M059J (cell line): ENCODE results near the gene PRM2. TPM values are rescaled to one million over a fixed set of nuclear protein-coding genes. Genes with fewer than 3 reads are reported as not detected.

ENCODE experiments used
- DNase-seq: peaks from one replicate; pipeline ENCODE4 v3.0.0-alpha.2; 2012; ENCODE audit warnings: low read depth
- total RNA-seq: library from RNA; depleted of rRNA; stranded (reverse); fragments of >200 nt; shearing (Covaris generic); gene quantifications from 2 replicates; pipeline ENCODE4 v1.2.3, GENCODE V29; 2014

PRM2 gene
- total RNA-seq, 1 experiment from 2014 or later: not detected

DNA sequence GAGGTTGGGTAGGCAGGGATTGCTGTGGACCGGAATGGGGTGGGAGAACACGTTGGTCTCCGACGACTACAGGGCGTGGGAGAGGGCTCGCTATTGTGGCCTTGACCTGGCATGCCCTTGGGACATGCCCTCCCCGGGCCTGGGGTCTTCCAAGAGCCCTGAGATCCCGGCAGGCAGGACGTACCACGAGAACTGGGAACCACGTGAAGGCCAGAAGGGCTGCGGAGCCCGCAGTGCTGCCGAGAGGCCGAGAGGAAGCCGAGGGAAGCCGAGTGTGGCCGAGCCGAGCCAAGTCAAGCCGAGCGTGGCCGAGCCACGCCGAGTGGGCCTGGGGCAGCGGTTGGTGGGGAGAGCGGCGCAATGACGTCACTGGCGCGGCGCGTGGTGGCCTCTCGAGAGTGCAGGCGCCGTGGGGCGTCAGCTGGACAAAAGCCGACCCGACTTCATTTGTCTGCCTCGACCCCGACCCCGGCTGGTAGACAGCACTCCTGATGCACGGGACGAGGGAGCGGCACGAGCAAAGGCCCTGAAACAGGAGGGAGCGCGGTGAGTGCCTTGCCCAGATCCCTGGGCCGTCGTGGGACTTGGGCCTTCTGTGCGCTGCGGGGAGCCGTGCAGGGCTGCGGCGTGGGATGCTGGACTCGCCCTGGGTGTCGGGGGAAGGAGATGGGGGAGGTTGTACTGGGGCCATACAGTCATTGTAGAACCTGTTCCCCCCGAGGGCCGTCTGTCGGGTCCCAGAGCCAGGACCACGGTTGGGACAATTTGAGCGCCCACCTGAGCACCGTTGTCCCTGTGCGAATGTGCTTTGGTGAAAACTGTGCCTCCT is 26.8 kb downstream of the PRM2 start:
- no peak for DNase-seq

DNA sequence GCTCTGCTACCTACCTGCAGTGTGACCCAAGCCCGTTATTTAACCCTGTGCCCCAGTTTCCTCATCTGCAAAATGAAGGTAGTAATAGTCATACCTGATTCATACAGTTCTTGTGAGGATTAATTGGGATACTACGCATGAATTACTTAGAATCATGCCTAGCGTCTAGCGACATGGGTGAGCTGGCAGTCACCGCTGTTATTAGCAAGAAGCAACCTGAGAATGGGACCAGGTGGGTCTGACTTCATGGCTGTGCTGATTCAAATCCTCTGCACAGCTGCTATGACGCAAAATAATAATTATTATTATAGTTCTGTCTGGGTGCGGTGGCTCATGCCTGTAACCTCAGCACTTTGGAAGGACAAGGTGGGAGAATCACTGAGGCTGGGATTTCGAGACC is 28.1 kb downstream of the PRM2 start:
- DNase-seq: no peak

DNA sequence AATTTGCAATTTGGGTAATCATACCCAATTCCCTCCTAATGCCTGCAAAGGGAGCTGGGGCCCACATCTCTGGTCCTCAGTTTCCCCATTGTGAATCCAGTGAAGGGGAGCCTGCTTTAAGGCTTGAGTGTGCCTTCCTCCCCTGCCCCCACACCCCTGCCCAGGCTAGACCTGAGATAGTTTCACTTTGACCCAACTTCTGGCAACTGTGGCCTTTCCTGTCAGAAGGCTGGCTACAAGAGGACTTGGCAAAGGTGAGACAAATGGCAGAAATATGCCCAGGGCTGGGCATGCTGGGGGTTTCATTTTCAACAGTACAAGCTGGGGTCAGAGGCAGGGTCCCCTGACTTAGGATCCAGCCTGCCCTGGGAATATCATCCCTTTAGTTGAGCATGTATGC is 30.3 kb downstream of the PRM2 start:
- DNase-seq: no peak

DNA sequence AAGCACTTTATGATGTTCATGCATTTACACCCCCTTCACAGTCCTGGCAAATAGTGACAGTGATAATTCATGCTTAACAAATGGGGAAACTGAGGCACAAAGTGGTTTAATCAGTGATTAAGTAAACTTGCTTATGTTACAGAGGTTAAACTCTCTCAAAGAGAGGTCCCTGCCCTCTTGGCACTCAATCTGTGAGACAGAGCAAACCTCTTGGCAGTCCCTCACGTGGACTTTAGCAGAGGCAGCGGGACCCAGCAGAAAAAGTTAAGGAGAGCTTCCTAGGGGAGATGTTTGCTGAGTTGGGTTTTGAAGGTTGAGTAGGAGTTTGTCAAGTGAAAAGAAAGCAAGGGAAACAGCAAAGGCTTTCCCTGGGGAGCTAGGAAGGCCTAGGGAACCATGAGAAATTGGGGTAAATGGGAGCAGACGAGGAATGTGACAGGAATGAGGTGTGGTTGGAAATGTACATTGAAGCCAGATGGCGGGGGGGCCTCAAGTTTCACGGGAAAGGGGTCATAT is 31.0 kb downstream of the PRM2 start:
- DNase-seq: no peak

DNA sequence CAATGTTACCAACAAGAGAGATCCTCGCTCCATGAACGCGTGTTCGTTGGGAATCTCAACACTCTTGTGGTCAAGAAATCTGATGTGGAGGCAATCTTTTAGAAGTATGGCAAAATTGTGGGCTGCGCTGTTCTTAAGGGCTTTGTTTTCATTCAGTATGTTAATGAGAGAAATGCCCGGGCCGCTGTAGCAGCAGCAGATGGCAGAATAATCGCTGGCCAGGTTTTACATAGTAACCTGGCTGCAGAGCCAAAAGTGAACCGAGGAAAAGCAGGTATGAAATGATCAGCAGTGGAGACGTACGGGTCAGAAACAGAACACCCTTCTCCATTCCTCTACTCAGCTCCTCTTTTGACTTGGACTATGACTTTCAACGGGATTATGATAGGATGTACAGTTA is 33.6 kb downstream of the PRM2 start:
- no peak for DNase-seq

DNA sequence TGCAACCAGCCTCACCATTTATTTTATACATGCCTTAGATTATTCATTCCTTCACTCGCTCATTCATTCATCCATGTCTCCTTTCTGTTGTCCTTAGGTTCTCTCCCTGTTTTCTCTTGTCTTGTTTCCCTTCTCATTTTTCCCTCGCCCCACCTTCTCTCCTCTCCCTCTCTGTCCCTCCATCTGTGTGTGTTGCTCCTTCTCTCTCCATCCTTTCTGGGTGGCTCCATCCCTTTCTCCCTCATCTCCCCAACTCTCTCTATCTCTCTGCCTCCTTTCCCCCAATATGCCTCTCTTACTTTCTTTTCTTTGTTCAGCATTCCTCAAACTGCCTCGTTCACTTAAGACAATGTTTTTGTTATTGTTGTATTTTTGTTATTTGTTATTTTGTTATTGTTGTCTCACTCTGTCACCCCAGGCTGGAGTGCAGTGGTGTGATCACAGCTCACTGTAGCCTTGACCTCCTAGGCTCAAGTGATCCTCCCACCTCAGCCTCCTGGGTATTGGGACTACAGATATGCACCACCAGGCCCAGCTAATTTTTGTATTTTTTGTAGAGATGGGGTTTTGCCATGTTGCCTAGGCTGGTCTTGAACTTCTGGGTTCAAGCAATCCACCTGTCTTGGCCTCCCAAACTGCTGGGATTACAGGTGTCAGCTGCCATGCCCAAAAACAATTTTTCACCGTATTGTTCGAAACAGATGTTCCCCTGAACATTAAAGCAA is 34.6 kb downstream of the PRM2 start:
- no peak for DNase-seq

DNA sequence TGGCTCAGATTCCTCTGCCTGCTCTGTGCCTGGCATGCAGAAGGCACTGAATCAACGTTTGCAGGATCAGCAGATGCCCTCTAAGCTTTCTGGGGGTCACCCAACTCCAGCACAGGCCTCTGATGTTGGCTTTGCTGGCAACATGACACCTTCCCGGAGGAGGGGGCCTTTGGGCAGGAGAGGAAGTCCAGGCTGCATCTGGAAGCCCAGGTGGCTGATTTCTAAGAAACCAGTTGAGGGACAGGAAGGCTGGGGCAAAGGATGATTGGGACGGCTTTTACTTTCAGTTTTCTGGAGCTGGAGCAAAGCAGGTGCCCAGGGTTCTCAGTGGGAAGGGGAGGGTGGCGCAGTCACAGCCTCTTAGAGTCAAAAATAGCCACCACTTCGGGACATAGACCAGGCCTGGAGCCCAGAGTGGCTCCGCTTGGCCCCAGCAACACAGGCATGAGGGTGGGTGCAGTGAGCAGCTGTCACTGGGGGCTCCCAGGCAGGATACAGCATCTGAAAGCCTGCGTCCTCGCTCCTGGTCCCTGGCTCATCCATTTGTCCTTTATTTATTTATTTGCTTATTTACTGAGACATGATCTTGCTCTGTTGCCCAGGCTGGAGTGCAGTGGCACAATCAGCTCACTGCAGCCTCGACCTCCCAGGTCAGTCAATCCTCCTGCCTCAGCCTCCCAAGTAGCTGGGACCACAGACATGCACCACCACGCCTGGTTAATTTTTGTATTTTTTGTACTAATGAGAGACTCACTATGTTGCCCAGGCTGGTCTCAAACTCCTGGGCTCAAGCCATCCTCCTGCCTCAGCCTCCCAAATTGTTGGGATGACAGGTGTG is 35.4 kb downstream of the PRM2 start:
- DNase-seq: no peak

DNA sequence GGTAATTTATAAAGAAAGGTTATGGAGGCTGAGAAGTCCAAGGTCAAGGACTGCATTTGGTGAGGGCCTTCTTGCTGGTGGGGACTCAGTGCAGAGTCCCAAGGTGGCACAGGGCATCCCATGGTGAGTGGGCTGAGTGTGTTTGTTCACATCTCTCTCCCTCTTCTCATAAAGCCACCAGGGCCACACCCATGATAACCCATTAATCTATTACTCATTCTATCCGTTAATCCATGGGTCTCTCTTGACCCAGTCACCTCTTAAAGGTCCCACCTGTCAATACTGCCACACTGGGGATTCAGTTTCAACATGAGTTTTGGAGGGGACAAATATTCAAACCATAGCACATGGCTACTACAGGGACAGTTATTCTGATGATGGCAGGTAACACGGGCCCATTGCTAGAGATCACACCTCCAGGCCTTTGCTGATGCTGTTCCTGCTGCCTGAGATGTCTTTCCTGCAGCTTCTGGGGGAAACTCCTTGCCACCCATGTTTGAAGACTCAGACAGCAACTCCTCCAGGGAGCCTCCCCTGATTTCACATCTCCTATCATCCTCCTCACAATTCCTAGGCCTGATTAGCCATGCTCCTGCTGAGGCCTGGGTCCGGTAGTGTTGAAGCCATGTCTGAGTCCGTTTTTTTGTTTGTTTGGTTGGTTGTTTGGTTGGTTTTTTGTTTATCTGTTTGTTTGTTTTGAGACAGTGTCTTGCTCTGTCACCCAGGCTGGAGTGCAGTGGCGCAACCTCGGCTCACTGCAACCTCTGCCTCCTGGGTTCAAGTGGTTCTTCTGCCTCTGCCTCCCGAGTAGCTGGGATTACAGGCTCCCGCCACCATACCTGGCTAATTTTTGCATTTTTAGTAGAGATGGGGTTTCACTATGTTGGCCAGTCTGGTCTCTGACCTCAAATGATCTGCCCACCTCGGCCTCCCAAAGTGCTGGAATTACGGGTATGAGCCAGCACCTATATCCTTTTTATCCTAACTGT is 36.3 kb downstream of the PRM2 start:
- DNase-seq: no peak

DNA sequence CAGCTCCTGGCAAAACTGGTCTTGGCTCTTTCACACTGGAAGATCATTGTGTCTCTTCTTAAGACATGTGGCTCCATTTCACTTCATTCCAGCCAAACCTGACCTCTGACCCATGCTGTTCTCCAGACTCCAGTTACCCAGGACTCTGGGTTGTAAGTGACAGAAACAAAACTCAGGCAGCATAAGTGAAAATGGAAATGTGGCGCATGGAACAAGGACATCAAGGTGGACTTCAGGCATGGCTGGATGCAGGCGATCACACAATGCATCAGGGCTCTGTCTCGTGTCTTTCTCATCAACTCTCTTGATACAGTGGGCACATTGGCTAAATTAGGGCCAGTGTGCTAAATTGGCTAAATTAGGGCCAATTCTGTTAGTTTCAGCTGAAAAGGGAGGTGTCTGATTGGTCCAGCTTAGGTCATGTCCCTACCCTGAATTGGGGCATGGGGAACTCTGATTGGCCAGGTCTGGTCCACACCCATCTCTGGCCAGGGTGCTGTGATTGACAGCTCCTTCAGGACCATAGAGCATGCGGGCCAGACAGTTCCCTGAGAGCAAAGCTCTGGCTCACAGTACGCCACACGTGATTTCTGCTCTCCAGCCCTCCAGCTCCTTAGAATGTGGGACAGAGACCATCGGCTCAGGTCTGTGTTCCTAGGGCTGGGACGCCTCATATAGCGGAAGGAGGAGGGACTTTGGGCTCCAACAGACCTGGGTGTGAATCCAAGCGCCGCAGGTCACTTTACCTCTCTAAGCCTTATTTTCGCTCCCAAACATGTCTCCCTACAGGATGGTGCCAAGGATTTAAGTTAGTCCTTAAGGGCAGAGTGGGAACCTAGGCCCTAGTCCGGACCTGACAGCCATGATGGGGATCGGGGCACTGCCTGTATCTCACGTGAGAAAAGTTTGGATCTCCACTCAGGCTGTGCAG is 37.7 kb downstream of the PRM2 start:
- DNase-seq: no peak

DNA sequence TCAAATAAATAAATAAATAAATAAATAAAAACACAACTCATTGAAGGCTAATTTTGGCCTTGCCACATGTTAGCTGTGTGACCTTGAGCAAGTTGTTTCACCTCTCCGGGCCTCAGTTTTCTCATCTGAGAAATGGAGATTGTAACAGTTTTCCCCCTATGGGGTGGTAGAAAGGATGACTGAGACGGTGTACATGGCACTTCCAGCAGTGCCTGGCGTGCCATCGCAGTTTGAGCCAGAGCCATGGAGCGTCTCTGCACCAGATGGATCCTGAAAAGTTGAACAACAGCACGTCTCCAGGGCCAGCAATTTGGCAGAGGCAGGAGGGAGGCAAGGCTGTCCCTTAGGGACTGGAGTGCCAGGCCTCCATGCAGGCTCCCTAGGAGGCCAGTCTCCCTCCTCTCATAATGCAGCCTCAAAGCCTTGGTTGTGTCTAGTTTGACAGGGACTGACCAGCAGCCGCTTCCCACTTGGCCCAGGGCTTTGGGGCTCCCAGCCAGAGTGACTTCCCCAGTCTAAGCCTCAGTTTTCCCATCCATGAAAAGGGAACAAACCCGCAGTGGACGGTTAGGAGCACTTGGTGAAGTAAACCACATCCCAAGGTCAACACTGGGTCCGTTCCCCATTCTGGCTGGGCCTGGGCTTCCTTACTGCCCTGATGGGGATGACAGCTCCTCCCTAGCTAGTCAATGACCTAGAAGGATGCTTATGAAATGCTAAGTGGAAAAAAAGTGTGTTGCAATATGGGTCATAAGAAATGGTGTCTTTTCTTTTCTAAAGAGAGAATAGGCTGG is 39.6 kb downstream of the PRM2 start:
- DNase-seq: no peak

DNA sequence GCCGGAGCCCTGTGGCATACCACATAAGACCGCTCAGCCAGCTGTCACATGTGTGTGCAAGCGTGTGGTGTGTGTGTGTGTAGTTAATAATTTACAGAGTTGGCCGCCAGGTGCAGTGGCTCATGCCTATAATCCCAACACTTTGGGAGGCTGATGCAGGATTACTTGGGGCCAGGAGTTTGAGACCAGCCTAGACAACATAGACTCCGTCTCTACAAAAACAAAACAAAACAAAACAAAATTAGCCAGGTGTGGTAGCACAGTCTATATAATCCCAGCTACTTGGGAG is 40.6 kb downstream of the PRM2 start:
- DNase-seq: no peak

DNA sequence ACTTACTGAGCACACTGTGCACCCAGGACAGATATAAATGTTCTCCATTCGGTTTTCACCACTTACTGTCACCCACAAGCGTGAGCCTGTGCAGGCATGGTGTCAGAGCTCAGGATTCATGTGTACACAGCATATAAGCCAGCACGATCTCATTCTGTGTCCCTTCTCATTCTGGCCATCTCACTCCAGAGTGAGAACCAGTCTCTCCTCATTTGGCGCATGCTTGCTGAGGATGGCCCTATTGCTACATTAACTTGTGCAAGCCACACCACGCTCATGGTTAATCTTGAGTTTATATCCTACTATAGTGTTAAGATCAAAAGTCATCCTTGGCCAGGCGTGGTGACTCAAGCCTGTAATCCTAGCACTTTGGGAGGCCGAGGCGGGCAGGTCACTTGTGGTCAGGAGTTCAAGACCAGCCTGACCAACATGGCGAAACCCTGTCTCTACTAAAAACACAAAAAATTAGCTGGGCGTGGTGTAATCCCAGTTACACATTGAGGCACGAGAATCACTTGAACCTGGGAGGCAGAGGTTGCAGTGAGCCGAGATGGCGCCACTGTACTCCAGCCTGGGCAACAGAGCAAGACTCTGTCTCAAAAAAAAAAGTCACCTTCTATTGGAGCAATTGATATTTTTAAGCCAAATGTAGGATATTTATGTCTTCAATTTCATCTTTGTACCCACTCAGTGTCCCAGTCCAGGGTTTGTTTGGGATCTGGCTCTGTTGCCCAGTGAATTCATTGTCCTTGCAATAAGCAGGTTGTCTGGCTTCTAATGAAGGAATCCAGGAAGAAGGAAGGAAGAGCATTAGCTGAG is 41.2 kb downstream of the PRM2 start:
- peak; percentile 79 for DNase-seq

DNA sequence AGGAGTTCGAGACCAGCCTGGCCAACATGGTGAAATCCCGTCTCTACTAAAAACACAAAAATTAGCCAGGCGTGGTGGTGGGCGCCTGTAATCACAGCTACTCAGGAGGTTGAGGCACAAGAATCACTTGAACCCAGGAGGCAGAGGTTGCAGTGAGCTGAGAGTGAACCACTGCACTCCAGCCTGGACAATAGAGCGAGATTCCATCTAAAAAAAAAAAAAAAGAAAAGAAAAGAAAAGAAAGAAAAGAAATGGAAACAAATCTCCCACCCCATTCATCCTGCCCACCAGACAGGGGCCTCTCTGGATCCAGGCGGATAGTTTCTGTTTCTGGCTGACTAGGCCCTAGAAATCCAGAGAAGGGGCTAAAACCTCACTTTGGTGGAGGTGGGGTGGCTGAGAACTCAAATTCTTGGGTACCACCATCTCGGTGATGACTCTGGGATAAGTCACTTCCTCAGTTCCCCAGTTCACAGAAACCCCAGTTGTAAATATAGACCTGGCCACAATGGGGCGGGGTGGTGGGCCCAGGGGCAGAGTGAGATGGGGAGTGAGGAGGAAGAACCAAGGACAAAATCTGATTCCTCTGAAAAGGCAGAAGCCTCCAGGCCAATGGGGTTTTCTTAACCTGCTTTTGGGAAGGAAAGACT is 42.4 kb downstream of the PRM2 start:
- DNase-seq: peak; percentile 73

DNA sequence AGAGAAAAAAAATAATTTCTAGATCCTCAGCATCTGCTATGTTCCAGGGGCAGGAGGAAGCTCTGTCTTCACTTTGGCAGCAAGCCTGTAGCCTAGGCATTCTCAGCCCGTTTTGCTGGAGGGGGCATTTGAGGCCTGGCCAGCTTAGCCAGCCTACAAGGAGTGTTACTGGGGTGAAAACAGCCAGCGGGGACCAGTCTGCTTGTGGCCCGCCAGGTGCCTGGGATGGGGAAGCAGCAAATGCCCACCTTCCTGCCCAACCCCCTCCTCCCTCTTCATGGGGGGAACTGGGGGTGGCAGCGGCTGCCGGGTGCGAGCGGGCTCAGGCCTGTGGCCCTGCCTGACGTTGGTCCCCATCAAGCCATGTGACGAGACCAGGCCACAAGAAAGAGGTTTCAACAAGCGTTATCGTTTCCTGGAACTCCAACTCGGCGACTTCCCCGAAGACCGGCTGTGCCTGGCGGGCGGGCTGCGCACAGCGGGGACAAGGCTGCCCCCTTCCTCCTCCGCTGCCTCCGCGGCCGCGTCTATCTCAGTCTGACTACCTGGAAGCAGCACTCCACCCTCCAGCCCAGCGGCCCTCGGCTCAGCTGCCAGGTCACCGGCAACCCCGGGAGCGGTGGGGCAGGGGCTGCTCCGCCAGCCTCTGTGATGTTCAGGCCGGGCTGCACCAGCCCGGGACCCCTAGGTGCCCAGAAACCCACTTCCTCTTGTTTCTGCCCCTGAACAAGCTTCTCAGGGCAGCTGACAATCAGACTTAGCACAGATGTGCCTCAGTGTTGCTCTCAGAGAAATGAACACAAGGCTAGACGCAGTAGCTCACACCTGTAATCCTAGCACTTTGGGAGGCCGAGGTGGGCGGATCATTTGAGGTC is 43.2 kb downstream of the PRM2 start:
- DNase-seq: no peak

DNA sequence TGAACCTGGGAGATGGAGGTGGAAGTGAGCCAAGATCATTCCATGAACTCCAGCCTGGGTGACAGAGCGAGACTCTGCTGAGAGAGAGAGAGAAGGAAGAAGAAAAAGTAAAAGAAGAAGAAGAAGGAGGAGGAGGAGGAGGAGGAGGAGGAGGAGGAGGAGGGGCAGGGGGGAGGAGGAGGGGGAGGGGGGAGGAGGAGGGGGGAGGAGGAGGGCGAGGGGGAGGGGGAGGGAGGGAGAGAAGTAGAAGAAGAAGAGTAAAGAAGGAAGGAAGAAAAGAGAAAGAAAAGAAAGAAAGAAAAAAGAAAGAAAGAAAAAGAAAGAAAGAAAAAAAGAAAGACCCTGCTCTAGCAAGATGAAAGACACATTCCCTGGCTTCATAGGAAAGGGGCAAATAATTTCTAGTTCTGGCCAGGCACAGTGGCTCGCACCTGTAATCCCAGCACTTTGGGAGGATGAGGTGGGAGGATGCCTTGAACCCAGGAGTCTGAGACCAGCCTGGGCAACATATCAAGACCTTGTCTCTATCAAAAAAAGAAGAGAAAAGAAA is 43.9 kb downstream of the PRM2 start:
- no peak for DNase-seq

DNA sequence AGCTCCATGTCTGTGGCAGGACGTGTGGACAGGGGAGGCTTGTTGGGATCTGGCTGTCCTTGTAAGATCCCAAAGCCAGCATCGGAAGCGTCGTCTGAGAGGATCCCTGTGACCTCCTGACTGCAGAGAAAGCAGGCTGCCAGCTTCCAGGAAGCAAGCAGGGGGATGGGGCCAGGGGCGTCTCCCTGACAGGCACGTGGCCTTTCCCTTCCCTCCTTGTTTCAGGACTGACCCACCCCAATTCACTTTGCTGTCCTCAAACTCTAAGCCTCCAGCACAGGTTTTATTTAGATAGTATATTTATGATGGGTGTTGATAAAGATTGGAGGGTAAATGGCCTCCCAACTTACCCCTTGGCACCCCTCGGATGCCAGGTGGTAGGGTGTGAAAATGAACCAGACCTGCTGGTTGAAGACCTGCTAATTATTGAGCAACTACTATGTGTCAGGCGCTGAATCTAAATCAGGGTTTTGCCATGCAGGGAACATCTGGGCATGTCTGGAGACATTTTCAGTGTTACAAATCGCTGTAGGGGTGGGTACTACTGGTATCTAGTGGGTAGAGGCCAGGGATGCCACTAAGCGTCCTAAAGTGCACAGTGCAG is 44.8 kb downstream of the PRM2 start:
- no peak for DNase-seq
